WTC11 (cell line): ENCODE data around the gene WDR72. TPM values are rescaled to one million over a fixed set of nuclear protein-coding genes. Genes with fewer than 3 reads are reported as not detected.

Source experiments
- ATAC-seq: fragments of 200-7000 bp; cut with Tn5 transposase; 2 replicates; pipeline ENCODE4 v1.10.0; 2021; ENCODE audit warnings: mild to moderate bottlenecking, moderate library complexity
- CTCF ChIA-PET: fragments of 300-600 bp; sonication (Branson Sonifier 250); formaldehyde crosslinking; loops from one replicate; lab custom pipeline; 2021; ENCODE audit warnings: antibody characterized with exemption; lab: Charles Lee
- POLR2A ChIA-PET: fragments of 350-600 bp; sonication (Branson Sonifier 250); formaldehyde crosslinking; loops from one replicate; lab custom pipeline; 2021; ENCODE audit warnings: antibody characterized with exemption; lab: Charles Lee
- DNase-seq: peaks from one replicate; pipeline ENCODE4 v3.0.0; 2021; ENCODE audit warnings: low spot score
- H3K27ac Mint-ChIP-seq: 2 replicates; pipeline ENCODE4 v1.8.0; 2021; ENCODE audit warnings: mixed read lengths
- H3K27me3 Mint-ChIP-seq: 2 replicates; pipeline ENCODE4 v1.8.0; 2021; ENCODE audit warnings: low read depth, mild to moderate bottlenecking, moderate library complexity, mixed read lengths
- H3K36me3 Mint-ChIP-seq: 2 replicates; pipeline ENCODE4 v1.8.0; 2021; ENCODE audit warnings: mixed read lengths
- H3K4me1 Mint-ChIP-seq: 2 replicates; pipeline ENCODE4 v1.8.0; 2022; ENCODE audit warnings: mixed read lengths
- H3K4me3 Mint-ChIP-seq: 2 replicates; pipeline ENCODE4 v1.8.0; 2021; ENCODE audit warnings: mild to moderate bottlenecking, moderate library complexity, mixed read lengths
- H3K9me3 Mint-ChIP-seq: 2 replicates; pipeline ENCODE4 v1.8.0; 2021; ENCODE audit warnings: mixed read lengths
- AFF4 ChIP-seq: sonication (generic); formaldehyde crosslinking; IDR thresholded peaks from 2 replicates; pipeline ENCODE4 v1.8.1; 2023; ENCODE audit warnings: mild to moderate bottlenecking, missing genetic modification reagents, borderline replicate concordance
- ATF6 ChIP-seq: sonication (generic); formaldehyde crosslinking; IDR thresholded peaks from 2 replicates; pipeline ENCODE4 v1.8.1; 2023; ENCODE audit warnings: mild to moderate bottlenecking, missing genetic modification reagents
- CTCF ChIP-seq: fragments of 200-600 bp; IDR thresholded peaks from 2 replicates; pipeline ENCODE4 v1.8.0; 2022; ENCODE audit warnings: antibody characterized with exemption
- MYBL2 ChIP-seq: sonication (generic); formaldehyde crosslinking; IDR thresholded peaks from 2 replicates; pipeline ENCODE4 v1.8.1; 2023; ENCODE audit warnings: mild to moderate bottlenecking, moderate library complexity, missing genetic modification reagents
- NR3C1 ChIP-seq: sonication (generic); formaldehyde crosslinking; conservative IDR thresholded peaks from 2 replicates; pipeline ENCODE4 v1.8.1; 2023; ENCODE audit warnings: low read depth, mild to moderate bottlenecking, missing genetic modification reagents
- OVOL2 ChIP-seq: fragments of 250-450 bp; sonication (Bioruptor Pico); IDR thresholded peaks from 2 replicates; pipeline ENCODE4 v1.9.0; 2021; ENCODE audit warnings: mild to moderate bottlenecking, borderline replicate concordance
- PRDM15 ChIP-seq: sonication (generic); formaldehyde crosslinking; IDR thresholded peaks from 2 replicates; pipeline ENCODE4 v1.8.0; 2022; ENCODE audit warnings: missing genetic modification reagents
- RELA ChIP-seq: sonication (generic); formaldehyde crosslinking; IDR thresholded peaks from 2 replicates; pipeline ENCODE4 v1.8.1; 2022; ENCODE audit warnings: missing genetic modification reagents, mild to moderate bottlenecking, borderline replicate concordance
- TEAD4 ChIP-seq: sonication (generic); formaldehyde crosslinking; IDR thresholded peaks from 2 replicates; pipeline ENCODE4 v1.8.0; 2022; ENCODE audit warnings: mild to moderate bottlenecking, missing genetic modification reagents
- USF1 ChIP-seq: sonication (generic); formaldehyde crosslinking; IDR thresholded peaks from 2 replicates; pipeline ENCODE4 v1.8.0; 2022; ENCODE audit warnings: mild to moderate bottlenecking, missing genetic modification reagents
- ZNF219 ChIP-seq: sonication (generic); formaldehyde crosslinking; IDR thresholded peaks from 2 replicates; pipeline ENCODE4 v1.8.0; 2023; ENCODE audit warnings: missing genetic modification reagents, mild to moderate bottlenecking, borderline replicate concordance
- ZNF232 ChIP-seq: sonication (generic); formaldehyde crosslinking; IDR thresholded peaks from 2 replicates; pipeline ENCODE4 v1.8.0; 2022; ENCODE audit warnings: mild to moderate bottlenecking, missing genetic modification reagents
- ZNF263 ChIP-seq: sonication (generic); formaldehyde crosslinking; IDR thresholded peaks from 2 replicates; pipeline ENCODE4 v1.8.1; 2022; ENCODE audit warnings: low read depth, mild to moderate bottlenecking, moderate library complexity, missing genetic modification reagents
- ZNF423 ChIP-seq: fragments of 250-450 bp; sonication (Bioruptor Pico); IDR thresholded peaks from 2 replicates; pipeline ENCODE4 v2.1.2; 2022; ENCODE audit warnings: mild to moderate bottlenecking, moderate library complexity
- ZSCAN18 ChIP-seq: fragments of 250-450 bp; sonication (Bioruptor Pico); IDR thresholded peaks from 2 replicates; pipeline ENCODE4 v2.1.2; 2022; ENCODE audit warnings: mild to moderate bottlenecking, moderate library complexity
- total RNA-seq: library from RNA; stranded (reverse); gene quantifications from 3 replicates; pipeline ENCODE4 v1.2.3, GENCODE V29; 2021

The WDR72 gene
- total RNA-seq, 1 experiment from 2014 or later = 8.6 TPM

- no peaks in the 10 kb centered on the region for H3K36me3 Mint-ChIP-seq
Observed at GRCh38 chr15:53576841-53577240, 182.6 kb downstream of the WDR72 start.

More at GRCh38 chr15:53576841-53577240, 182.6 kb downstream of the WDR72 start:
- no peak overlapping the region for H3K27ac Mint-ChIP-seq
- H3K27me3 Mint-ChIP-seq = no peaks in the 10 kb centered on the region
- no peak overlapping the region for H3K4me3 Mint-ChIP-seq
- no peak for TF ChIP-seq CTCF
- no peak for TF ChIP-seq RELA (CRISPR knock-in tag)
- TF ChIP-seq MYBL2 = no peak
- no peak for TF ChIP-seq ZNF263
- TF ChIP-seq OVOL2 (CRISPR knock-in tag) = no peak
- no peak for TF ChIP-seq AFF4 (CRISPR knock-in tag)
- no peak for TF ChIP-seq ZNF219
- TF ChIP-seq ZNF423 = no peak
- TF ChIP-seq PRDM15 (CRISPR knock-in tag) = no peak
- no peak for TF ChIP-seq USF1 (CRISPR knock-in tag)
- no peak for TF ChIP-seq NR3C1 (CRISPR knock-in tag)
- TF ChIP-seq TEAD4 (CRISPR knock-in tag) = no peak
- TF ChIP-seq ZNF232 = no peak
- no peak for TF ChIP-seq ATF6
- TF ChIP-seq ZSCAN18 (CRISPR knock-in tag) = no peak
- ChIA-PET CTCF (no interaction called here), POLR2A (no interaction called here)
- H3K4me1 Mint-ChIP-seq = no peaks in the 10 kb centered on the region; the same call in 1 of the 2 replicates
- no peaks in the 10 kb centered on the region for H3K9me3 Mint-ChIP-seq
- DNase-seq (no peak), ATAC-seq (no peak)
